GM04504 (cell line): ENCODE results near the gene SRGAP3.

ENCODE experiments used
- DNase-seq: peaks from one replicate; pipeline ENCODE4 v3.0.0-alpha.2; 2012; ENCODE audit warnings: low read depth

The SRGAP3 gene

GRCh38 chr3:9047452-9048346, 201.7 kb downstream of the SRGAP3 start:
- DNase-seq, result no peak

- DNase-seq, result no peak
Measured at GRCh38 chr3:9045371-9045770, 204.1 kb downstream of the SRGAP3 start.

- no peak for DNase-seq
Measured at GRCh38 chr3:9043063-9043462, 206.4 kb downstream of the SRGAP3 start.

- DNase-seq, result no peak
Measured at GRCh38 chr3:9041626-9042025, 207.8 kb downstream of the SRGAP3 start.

- DNase-seq, result no peak
Measured at GRCh38 chr3:9040996-9041395, 208.4 kb downstream of the SRGAP3 start.

- peak; percentile 11 for DNase-seq
Measured at GRCh38 chr3:9037144-9037711, 212.2 kb downstream of the SRGAP3 start.

GRCh38 chr3:9036404-9037131, 212.9 kb downstream of the SRGAP3 start:
- DNase-seq, result peak; percentile 44

GRCh38 chr3:9035961-9036360, 213.5 kb downstream of the SRGAP3 start:
- DNase-seq, result no peak

GRCh38 chr3:9035473-9035872, 214.0 kb downstream of the SRGAP3 start:
- no peak for DNase-seq

- DNase-seq, result no peak
Measured at GRCh38 chr3:9033867-9034266, 215.6 kb downstream of the SRGAP3 start.

- DNase-seq, result no peak
Measured at GRCh38 chr3:9032231-9032777, 217.1 kb downstream of the SRGAP3 start.

- no peak for DNase-seq
Measured at GRCh38 chr3:9030034-9030433, 219.4 kb downstream of the SRGAP3 start.

- DNase-seq, result peak; percentile 45
Measured at GRCh38 chr3:9028134-9028533, 221.3 kb downstream of the SRGAP3 start.

- no peak for DNase-seq
Measured at GRCh38 chr3:9026320-9027045, 223.0 kb downstream of the SRGAP3 start.

GRCh38 chr3:9024341-9024740, 225.1 kb downstream of the SRGAP3 start:
- no peak for DNase-seq

GRCh38 chr3:9023226-9023590, 226.2 kb downstream of the SRGAP3 start:
- DNase-seq, result no peak

- no peak for DNase-seq
Measured at GRCh38 chr3:9022305-9023225, 226.9 kb downstream of the SRGAP3 start.

- no peak for DNase-seq
Measured at GRCh38 chr3:9021271-9022009, 228.0 kb downstream of the SRGAP3 start.

- no peak for DNase-seq
Measured at GRCh38 chr3:9020426-9020825, 229.0 kb downstream of the SRGAP3 start.

- no peak for DNase-seq
Measured at GRCh38 chr3:9019259-9019961, 230.0 kb downstream of the SRGAP3 start.
